IPS-NIHi7 (cell line): ENCODE data around the gene ANKDD1B.
A peak's percentile ranks its signal among the peaks of the same experiment; 100 is the strongest.

ENCODE experiments used
- DNase-seq: peaks from one replicate; pipeline ENCODE4 v3.0.0; 2012; ENCODE audit warnings: mixed read lengths; ENCODE audit errors: extremely low spot score

Gene ANKDD1B

DNA sequence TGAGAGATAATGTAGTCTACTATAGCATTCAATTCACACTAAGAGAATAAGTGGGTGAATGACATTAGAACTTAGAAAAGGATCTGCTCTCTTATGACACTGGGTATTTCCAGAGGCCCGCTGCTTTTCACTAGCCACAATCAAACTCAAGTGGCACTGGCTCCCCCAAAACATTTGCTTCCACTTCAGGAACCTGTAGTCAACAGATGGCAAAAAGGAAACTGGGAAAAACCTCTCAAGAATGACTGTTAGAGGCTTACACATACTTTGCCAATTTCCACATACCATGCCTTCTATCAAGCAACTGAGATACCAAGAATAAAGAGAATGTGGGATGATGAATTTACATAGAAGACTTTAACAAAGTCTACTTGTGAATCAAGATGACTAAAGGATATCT, 94.8 kb downstream of the ANKDD1B start:
- no peak for DNase-seq

DNA sequence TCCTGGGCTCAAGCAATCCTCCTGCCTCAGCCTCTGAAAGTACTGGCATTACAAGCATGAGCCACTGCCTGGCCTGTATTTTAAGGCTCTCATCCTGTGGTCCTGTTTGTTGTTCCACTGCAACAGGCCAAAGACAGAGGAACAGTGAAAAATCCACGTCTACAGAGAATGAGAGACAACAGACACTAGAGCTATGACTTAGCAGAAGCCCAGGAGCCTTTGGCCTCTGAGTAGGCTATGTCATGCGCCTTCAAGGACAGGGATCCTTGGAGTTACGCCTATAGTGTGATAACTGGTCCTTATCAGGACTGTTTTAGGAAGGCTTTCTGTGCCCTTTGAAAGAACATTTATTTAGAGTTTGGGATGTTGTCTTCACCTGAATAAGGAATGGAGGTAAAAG, 95.5 kb downstream of the ANKDD1B start:
- no peak for DNase-seq

DNA sequence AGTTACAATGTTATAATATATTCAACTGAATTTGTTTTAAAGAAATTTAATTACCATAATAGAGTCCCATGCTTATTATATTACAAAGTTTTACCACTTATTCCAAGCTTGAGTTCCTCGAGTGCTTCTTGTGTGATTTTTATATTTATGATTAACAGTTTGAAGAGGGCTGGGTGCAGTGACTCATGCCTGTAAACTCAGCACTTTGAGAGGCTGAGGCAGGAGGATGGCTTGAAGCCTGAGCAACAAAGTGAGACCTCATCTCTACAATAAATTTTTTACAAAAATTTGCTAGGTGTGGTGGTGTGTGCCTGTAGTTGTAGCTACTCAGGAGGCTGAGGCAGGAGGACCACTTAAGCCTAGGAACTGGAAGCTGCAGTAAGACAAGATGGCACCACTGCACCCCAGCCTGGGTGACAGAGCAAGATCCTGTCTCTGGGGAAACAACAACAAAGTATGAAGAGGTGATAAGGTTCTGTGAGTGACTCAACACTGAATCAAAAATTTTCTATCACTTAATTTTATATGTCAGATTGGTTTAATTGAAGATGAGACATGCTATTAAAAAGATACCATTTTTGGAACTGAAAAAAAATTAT, 96.8 kb downstream of the ANKDD1B start:
- no peak for DNase-seq

DNA sequence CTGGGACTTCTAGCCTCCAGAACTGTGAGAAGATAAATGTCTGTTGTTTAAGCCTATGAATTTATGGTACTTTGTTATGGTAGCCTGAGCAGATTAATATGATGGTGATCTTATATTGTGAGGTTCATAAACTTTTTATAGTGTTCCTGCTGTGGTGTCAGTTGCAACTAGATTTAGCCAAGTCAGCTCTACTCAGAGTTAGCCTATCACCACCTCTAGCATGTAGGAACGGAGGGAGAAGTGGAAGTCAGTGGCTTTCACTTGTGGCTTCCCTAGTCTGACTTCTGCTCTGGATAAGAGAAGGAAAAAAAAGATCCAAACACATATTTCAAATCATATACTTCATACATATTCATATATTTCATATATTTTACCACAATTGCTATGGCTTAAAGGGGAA, 99.4 kb downstream of the ANKDD1B start:
- DNase-seq: no peak

DNA sequence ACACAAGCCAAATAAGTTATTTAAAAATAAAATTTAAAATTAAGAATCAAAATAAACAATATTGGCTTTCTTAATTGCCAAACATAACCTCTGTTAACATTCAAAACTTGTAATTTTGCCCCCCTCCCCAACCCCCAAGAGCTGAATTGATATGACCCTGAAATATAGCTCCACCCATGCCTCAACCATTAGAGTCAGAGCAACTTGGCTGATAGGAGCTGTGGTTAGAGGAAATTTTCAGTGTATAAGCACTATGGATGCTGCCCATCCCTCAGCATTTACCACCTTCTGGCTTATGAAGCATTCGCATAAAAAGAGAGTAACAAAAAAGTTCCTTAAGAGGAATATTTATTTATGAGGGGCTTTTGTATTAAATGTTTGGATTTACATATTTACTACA, 99.9 kb downstream of the ANKDD1B start:
- DNase-seq: no peak

DNA sequence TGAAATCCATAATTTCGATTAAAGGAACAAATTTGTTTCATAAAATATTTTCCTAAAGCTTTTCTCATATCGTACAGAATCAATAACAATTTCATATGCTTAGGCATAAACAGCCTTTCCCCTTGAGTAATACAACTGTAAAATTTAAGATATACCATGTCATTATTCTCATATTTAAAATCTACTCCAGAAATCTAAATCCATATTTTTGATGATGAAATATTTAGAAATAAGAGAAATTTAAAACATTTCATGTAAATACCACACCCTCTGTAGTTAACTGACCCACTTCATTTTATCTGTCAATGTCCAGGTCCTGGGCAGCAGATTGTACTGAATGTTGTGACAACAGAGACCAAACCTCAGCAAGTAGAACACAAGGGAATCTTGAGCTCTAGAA, 100.8 kb downstream of the ANKDD1B start:
- DNase-seq: no peak

DNA sequence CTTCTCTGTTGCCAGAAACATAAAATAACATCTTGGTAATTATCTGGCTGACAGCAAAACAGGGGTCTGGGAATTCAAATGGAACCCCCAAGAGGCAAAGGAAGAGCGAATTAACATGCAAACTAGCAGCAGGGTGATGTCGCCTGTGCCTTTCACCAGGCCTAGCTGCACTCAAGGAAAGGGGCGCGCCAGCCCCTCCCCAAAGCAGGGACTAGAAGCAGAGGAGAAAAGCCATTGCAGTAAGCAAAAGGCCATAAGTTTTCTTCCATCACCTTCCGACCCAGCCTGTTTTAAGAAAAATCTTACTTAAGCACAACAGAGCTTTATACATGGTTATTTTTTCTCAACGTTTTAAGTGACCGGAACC, 105.4 kb downstream of the ANKDD1B start:
- peak; percentile 26 for DNase-seq

DNA sequence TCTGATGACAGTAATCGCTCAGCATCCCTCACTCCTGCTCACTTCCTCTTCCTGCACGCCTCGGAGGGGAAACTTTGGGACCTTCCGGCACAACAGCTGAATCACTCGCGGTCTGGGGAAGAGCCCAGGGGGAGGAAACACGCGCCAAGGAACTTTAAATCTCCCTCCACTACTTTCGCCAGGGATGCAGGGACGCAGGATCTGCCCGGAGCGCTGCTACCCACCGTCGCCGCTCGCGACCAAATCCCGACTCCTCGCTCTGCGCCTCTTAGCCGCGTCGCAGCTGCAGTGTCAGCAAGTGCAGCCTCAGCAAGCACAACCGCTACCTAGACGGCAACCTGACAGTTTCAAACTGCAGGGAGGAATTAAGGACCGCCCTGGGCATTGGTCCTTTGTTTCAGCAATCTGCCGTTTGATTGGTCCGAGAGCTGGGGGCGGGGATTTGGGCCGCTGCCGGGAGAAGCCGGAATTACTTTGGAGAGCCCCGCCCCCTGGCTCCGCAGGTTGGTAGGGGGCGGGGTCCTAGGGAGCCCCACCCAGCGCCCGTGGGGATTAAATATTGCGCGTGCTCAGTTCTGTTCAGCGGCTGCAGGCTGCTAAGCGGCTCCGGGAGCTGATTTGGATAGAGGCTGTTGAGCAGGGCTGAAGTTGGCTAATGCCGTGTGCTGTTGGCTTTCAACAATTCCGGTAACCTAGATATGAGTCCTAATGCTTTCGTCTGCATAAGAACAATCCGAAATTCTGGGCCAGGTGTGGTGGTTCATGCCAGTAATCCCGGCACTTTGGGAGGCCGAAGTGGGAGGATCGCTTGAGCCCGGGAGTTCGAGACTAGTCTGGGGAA, 106.0 kb downstream of the ANKDD1B start, which contains the start of gene POC5:
POC5 (minus strand) TSS at position 356 of the 841 bp plus-strand sequence. CDS start 4,500 bp downstream, outside the sequence.
- peak; percentile 99 for DNase-seq

DNA sequence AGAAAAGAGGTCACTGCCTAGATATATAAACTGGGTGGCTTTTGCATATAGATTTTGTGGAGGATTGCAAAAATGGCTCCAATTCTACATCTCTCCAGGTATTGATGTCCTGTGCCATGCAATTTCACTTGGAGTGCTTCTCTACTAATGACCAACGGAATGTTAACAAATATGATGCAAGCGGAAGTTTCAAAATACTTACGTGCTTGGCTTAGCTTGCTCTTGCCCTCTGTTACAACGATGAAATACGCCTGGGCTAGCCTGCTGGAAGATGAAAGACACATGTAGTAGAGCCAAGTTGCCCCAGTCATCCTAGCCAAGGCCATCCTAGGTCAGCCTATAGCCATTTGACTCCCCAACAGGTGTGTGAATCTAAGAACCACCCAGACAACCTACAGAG, 109.6 kb downstream of the ANKDD1B start:
- no peak for DNase-seq
